HG03575 (cell line): ENCODE data around the gene MSH3.
"Not testable (repeated sequence)": the region's sequence is repeated elsewhere in the genome, so short reads cannot be mapped to it uniquely, and the experiment has no call there.

ENCODE experiments used
- ATAC-seq: cut with Tn5 transposase; IDR thresholded peaks from one replicate; pipeline ENCODE4 v1.9.1; 2021; ENCODE audit not compliant: unreplicated experiment, insufficient number of reproducible peaks, low FRiP score; ENCODE audit errors: extremely low read depth

MSH3 gene

GRCh38 chr5:80864706-80865435 is 210.4 kb downstream of the MSH3 start:
- no peak for ATAC-seq

GRCh38 chr5:80865551-80865950 is 211.1 kb downstream of the MSH3 start:
- ATAC-seq = no peak

- no peak for ATAC-seq
These were observed 211.9 kb downstream of the MSH3 start for GRCh38 chr5:80866371-80866770.

- ATAC-seq = no peak
These were observed 212.8 kb downstream of the MSH3 start for GRCh38 chr5:80867233-80867632.

- ATAC-seq = no peak
These were observed 216.0 kb downstream of the MSH3 start for GRCh38 chr5:80870442-80870841.

- ATAC-seq = no peak
These were observed 217.1 kb downstream of the MSH3 start for GRCh38 chr5:80871541-80871961.

GRCh38 chr5:80874162-80874561 is 219.7 kb downstream of the MSH3 start:
- ATAC-seq = no peak

GRCh38 chr5:80877592-80877991 is 223.1 kb downstream of the MSH3 start:
- ATAC-seq = no peak

GRCh38 chr5:80881726-80882125 is 227.3 kb downstream of the MSH3 start:
- no peak for ATAC-seq

GRCh38 chr5:80883390-80883789 is 228.9 kb downstream of the MSH3 start:
- ATAC-seq = not testable (repeated sequence)

- ATAC-seq = no peak
These were observed 229.8 kb downstream of the MSH3 start for GRCh38 chr5:80884086-80884813.

GRCh38 chr5:80884929-80885328 is 230.5 kb downstream of the MSH3 start:
- ATAC-seq = no peak

GRCh38 chr5:80885396-80886000 is 231.0 kb downstream of the MSH3 start:
- no peak for ATAC-seq

- ATAC-seq = no peak
These were observed 239.6 kb downstream of the MSH3 start for GRCh38 chr5:80894083-80894482.

- no peak for ATAC-seq
These were observed 241.1 kb downstream of the MSH3 start for GRCh38 chr5:80895523-80895922.

GRCh38 chr5:80902624-80903023 is 248.2 kb downstream of the MSH3 start:
- ATAC-seq = not testable (repeated sequence)

- ATAC-seq = no peak
These were observed 250.2 kb downstream of the MSH3 start for GRCh38 chr5:80904533-80905187.

GRCh38 chr5:80905405-80905804 is 251.0 kb downstream of the MSH3 start:
- ATAC-seq = no peak

- ATAC-seq = no peak
These were observed 258.0 kb downstream of the MSH3 start for GRCh38 chr5:80912479-80912878.

GRCh38 chr5:80915716-80916115 is 261.3 kb downstream of the MSH3 start:
- ATAC-seq = no peak
